Stimulated activated CD8-positive, alpha-beta memory T cell treated with anti-CD3 and anti-CD28 coated beads, Interleukin-12 subunit alpha, Interleukin-12 subunit beta, amount 100 ng/mL, for 4 hours (primary cell): Measurements from ENCODE around the gene CHRDL1.
"Not testable (repeated sequence)": the region's sequence is repeated elsewhere in the genome, so short reads cannot be mapped to it uniquely, and the experiment has no call there.

Experiments
- DNase-seq: peaks from one replicate; pipeline ENCODE4 v3.0.0-alpha.2; 2020; ENCODE audit warnings: low read depth

CHRDL1 gene

DNA sequence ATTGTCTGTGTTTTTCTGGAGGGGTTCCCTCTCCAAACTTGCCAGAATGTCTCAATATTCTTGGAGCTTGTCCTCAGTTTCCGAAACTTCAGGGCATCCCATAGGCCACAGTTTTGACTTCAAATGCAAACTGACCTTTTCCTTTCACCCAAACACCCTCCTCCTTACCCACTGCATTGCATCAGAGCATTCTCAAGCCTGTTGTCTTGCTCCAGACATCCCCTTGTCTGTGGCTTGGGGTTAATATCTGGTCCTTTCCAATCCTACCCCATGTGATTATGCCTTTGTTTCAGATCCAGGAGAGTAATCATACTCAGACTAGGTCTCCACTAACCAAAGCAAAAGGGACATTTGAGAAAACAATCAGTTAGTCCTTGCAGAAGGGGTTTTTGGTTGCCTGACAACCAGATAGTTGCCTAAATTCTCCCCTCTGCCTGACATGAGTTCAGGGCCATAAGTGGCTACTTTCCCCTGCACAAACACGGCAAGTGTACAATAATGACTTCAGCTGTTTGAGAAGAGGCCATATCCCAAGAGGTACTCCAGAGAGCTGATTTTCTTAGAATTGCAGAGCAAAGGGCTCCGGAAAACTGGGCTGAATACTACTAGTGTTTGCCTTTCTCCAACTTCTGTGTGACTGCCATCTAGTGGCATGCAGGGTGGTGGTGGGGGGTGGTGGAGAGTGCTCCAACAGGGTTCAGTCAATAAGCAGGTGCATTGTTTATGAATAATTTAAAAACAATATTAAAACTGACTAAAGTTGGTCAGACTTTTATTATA is 130.2 kb downstream of the CHRDL1 start:
- no peak for DNase-seq

- no peak for DNase-seq
Observed at GRCh38 chrX:110657073-110657472, 138.5 kb downstream of the CHRDL1 start.

DNA sequence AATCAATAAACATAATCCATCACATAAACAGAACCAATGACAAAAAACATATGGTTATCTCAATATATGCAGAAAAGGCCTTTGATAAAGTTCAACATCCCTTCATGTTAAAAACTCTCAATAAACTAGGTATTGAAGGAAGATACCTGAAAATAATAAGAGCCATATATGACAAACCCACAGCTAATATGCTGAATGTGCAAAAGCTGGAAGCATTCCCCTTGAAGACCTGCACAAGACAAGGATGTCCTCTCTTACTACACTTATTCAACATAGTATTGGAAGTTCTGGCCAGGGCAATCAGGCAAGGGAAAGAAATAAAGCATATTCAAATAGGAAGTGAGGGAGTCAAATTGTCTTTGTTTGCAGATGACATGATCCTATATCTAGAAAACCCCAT is 141.3 kb downstream of the CHRDL1 start:
- DNase-seq: not testable (repeated sequence)

DNA sequence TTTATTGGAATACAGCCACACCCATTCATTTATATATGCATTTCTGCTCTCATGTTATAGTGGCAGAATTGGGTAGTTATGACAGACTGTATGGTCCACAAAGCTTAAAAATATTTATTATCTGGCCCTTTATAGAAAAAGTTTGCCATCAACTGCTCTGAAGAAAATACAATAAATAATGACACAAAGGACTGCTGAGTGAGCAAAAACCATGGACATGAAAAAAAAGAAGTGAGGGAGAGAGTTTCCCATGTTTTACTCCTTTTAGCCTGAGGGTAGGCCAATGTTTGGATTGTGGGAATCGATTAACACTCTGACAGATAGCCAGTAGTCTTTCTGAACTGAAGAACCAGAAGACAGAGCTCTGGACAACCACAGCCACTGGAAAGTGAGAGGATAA is 149.2 kb downstream of the CHRDL1 start:
- DNase-seq: no peak
